ENCODE measurements around the gene KCNJ16.

KCNJ16 gene

DNA sequence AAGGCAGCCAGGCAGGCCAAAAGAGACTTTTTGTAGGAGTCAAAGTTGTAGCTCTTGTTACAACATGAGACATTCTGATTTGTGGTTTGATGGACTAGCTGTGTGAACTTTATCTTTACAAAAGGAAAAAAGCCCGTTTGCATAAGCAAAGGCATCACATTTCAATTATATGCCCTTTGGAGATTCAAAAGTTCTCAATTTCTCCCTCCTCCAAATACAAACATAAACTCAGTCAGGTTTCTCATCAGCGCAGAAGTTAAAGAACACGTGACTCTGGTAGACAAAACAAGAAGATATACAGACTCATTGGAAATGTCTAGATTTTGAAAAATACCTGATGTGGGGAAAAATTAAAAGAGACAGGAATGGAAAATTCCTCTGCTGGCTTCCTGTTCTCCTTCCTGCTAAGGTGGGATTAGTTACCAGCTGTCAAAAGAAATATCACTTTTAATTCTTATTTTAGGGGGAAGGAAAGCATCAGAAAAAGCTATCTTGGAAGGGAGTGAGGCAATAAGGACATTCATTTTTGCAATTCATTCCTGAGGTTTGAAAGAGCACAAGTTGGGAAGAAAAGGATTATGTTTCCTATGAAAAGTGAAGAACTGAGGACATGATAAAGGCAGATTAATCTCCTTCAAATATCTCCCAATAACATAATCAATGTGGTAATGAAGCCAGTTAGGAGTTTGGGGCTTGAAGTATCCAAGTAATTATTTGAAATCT is 4.6 kb upstream of the KCNJ16 start:
- FAIRE-seq = no peak

DNA sequence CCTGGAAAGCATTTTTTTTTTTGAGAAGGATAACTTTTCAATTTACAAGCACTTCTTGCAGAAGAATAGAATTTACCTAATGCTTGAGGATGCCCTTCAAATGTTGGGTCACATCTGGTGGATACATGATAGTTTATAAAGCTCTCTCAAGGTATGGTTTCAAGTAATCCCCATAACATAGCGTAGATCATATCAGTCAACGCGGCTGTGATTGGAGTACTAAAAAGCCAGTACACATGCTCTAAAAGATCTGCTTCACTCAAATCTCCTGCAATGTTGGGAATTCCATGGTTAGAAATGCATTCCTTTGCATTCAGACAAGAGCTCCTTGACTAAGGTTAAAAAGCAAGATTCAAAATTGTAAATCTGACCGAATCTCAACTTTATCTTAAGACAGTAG is 3.9 kb upstream of the KCNJ16 start:
- no peak for FAIRE-seq

DNA sequence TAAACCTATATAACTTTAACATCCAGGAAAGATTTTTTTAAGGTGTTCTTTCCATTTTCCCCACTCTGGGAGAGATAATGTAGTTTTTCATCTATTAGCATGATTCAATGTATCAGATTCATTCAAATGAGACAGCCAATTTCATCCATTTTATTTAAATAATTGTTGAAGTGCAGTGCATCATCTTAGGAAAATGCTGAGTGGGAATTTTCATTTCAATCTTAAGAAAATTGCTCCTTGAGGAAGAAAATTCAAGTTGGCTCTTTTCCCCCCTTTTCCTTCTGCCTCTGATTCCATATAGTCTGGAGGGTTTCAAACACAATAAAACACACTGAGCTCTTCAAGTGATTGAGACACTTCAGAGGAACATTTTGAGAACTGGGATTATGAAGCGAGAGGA is 3.4 kb upstream of the KCNJ16 start:
- FAIRE-seq = no peak

DNA sequence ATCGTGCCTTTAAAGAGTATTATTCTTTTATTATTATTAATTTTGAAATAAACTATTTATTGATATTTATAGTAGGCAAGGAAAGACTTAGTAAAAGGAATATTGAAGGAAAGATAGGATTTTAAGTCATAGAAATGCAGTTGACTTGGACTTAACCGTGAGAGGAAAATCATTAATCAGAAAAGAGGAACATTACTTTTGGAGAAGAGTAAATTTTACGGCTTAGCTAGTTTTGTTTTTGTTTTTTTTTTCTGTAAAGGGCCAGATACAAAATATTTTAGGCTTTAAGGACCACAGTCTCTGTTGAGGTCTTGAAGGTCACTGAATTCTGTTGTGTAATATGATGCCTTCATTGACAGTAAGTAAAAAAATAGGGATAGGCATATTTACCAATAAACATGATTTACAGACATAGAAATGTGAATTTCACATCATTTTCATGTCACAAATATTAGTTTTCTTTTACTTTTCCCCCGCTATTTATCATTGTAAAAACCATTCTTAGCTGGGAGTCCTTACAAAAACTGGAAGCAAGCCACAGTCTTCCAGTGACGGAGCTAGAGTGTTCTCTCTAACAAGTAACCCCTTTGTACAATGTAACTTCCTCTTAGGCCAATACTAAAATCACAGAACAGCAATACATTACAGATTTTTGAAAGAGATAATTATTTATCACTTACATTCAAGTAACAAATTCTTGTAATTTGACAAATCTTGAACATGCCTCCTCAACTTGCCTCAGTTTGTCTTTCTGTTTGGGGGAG is 2.3 kb upstream of the KCNJ16 start:
- no peak for FAIRE-seq

DNA sequence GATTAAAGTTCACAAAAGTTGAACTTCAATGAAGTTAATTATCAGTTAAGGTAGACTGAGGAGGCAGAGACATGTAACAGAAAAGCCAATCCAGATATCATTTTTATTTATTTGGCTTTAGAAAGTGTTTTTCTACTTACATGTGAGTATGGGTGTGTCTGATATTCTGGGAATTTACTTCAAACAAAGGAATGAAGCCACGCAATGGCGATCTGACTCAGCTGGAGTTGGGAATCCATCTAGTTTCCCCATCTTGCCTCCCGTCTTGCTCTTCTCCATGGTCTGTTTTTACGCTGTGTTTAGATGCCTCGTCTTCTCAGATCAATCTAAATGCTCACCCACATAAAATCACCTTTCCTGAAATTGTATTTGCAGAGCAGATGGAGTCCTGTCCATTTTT is 1.7 kb upstream of the KCNJ16 start:
- no peak for FAIRE-seq

DNA sequence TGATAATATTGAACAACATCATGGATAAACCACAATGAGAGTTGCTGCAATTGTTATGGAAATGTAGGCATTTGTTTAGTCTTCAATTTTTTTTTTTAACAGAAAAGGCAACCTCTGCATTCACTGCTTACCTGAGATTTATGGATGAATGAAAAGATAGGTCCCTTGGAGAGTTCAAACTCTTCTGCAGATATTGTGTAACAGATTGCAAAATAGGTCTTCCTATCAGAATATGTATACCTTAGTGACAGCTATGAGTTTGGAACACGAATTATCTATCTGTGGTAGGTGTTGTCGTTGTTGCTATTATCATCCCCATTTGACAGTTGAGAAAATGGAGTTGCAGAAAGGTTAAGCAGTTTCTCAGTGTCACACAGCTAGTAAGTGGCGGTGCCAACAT is 1.2 kb upstream of the KCNJ16 start:
- no peak for FAIRE-seq

DNA sequence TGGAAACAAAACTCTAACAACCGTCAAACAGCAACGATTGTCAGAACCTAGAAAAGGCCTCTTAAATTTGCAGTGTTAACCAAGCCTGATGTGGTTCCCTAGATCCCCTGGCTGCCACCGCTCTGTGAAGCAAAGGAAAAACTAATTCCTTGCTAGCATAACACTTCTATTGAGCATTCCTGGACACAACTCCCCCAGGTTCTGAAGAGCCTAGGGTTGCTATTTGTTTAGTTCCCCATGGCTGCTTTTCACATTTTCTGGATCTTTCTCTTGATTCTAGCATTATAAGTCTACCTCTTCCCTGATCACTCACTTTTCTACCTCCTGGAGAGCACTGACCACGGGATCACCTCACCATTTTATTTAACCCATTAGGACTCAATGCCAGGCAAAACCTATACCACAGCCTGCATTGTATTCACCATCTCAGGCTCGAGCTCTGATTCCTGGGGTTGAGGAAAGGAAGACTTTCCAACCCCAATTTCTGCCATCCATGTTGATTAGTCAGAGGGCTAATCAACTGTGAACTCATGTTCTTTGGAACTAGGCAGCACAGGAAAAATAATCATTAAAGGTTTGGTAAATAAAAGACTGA is 692 bp upstream of the KCNJ16 start:
- FAIRE-seq = no peak

DNA sequence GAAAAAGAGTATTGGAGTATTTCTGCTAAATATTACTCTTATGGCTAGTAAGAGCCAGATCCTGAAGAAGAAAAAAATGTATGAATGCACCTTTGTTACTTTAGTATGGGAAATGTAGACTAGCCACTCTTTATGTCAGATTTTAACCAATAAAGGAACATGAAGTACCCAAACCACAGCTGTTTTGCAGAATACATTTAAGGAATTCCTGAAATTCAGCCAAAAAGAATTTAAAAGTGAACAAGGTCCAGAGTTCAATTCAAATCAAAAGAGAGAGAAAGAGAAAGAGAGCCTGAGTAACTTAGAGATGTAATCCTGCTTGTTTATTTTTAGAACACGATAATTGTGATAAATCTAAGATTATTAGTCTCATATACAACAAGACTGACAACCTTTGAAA is 1.2 kb downstream of the KCNJ16 start:
- FAIRE-seq = no peak

DNA sequence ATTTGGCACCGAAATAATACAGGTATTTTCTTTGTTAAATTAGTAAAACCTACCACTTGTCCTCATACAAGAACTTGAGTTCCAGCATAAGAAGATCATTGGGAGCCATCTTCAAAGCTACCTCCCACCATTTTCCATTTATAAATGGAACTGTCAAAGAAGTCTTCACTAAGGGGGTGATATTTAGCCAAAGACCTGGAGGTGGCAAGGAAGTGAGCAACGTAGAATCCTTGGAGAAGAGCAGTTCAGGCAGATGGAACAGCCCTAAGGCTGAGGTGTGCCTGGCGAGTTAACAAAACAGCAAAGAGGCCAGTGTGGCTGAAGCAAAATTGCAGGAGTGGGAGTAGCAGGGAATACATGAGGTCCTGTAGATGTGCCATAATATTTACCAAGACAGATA is 1.8 kb downstream of the KCNJ16 start:
- FAIRE-seq = no peak

DNA sequence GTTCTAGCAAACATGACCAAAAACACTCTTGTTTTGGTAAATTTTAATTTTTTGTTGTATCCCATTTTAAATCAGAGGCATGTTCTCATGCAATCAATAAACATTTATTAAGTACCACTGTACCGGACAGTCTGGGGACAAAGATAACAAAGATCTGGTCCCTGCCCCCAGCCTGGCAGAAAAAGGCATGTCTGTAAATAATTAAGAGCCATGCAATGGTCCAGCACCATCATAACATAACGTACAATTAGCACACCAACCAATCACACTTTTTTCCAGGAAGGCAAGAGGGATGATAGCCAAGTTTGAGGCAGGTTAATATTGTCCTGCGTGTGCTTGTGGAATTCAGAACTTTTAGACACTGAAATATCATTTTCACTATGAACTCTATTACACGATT is 3.5 kb downstream of the KCNJ16 start:
- FAIRE-seq = no peak

DNA sequence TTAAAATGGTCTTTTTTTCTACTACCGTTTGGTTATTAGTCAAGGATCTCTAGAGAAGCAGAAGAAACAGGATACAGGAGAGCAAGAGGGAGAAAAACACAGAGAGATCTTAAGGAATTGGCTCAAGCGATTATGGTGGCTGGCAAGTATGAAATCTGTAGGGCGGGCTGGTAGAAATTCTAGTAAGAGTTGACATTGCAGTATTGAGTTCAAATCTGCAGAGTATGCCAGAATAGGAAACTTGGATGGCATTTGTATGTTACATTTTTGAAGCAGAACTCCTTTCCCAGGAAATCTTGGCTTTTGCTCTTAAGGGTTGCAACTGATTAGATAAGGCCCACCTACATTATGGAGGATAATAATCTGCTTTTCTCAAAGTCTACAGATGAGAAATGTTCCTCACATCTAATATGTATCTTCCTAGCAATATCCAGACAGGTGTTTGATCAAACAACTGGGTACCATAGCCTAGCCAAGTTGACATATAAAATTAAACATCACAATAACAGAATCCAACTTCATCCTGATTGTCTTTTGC is 4.0 kb downstream of the KCNJ16 start:
- FAIRE-seq = no peak

DNA sequence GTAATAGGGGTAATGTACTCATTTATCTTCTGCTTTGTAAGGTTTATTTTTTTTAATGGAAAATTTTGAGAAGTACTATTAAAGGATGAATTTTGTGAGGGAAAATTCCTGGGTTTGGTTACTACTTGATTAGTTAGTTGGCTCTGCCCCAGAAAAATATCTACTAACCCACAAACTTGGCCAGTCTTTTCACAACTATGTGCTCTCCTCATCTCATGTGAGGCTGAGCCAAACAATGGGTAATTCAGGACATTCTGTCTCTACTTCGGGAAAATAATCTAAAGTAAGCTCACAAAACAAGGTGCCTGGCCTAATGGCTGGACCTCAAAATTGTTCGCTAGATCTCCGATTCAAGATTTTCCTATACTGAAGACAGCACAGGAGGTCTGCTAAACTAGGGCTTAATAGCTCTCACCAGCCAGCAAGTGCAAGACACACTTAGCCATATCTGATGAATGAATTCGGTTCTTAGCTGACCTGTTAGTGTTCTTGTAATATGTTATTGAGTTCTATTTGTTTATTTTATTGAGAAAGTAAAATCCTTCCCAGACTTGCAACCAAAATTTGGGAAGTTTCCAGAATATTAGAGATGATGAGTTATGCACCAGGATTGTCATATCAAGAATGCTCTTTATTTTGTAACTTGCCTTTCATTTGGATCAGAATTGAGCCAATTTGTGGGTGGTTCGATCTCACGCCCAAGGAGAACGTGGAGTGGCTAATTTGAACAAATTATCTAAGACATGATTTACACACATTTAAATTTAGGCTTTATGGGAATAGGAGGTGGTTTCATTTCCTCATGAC is 5.7 kb downstream of the KCNJ16 start:
- FAIRE-seq = no peak

DNA sequence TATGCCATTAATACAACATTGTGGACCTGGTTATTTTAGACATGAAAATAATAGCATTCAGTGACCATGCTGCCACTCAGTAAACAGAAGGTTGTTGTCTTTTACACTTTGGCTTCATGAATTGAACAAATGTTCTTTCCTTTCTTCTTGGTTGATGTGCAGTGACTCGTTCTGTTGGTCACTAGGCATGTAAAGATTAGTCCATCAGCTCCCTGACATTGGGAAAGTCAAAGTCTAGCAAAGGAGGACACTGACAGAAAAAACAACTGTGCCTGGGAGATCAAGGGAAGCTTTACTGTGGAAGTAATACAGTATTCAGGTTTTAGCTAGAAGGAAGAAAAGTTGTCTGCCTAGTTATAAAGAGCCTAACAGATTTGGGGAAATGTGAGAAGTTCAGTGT is 6.9 kb downstream of the KCNJ16 start:
- FAIRE-seq = no peak

DNA sequence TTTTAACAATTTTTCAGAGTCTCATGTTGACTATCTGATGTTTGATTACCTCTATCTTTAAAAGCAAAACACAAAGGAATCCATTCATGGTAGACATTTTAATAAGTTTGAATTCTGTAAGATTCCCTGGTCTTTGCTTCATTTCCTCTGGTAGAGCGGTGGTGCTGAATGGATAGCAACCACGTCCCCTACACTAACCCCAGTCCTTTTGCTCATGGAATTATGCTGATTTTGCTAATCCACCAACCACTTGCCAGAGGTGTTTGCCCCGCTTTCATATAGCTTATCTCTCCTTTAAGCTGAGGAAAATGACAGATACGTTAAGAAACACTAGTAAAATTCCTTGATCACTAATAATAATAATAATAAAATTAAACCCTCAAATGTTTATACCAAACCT is 9.5 kb downstream of the KCNJ16 start:
- no peak for FAIRE-seq

DNA sequence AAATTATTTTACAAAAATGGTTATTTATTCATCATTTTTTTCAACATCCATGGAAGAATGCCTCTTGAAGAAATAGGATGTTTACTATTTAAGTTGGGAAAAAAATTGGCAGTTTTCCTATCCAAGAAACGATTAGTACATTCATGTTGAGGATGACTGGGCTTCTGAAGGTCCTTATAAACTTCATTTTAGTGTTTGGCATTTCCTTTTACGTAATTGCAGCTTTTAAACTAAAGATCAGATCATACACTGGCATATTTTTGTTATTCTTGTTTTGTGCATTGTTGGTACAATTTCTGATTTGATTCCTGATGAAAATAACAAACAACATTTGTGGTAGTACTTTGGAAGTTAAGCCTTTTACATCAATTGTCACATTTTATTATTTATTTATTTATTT is 11.5 kb downstream of the KCNJ16 start:
- FAIRE-seq = no peak

DNA sequence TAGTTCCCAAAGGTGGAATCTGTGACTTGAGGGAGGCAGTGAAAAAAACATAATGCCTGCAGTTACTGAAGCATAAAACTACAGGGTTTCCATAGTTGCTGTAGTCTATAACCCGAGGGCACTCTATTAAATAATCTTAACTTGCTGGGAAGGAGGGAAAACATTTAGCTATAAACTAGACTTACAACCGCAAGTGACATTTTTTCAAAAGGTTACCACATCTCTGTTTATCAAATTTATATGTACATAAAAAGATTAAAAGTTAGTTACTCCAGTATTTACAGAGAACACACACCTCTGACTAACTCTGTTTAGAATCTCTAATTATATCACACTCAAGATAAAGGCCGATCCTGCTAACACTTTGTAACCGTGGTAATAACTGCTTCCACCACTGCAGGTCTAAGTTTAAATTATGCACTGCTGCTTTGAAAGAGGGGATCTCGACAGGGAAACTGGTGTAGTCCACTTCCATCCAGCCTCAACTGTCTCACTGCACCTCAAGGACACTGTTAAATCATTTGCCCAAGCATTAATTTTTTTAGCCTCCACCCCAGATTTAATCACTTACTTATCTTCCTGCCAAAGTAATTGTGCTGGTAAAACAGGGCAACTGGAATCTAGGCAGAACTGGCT is 14.6 kb downstream of the KCNJ16 start:
- no peak for FAIRE-seq

DNA sequence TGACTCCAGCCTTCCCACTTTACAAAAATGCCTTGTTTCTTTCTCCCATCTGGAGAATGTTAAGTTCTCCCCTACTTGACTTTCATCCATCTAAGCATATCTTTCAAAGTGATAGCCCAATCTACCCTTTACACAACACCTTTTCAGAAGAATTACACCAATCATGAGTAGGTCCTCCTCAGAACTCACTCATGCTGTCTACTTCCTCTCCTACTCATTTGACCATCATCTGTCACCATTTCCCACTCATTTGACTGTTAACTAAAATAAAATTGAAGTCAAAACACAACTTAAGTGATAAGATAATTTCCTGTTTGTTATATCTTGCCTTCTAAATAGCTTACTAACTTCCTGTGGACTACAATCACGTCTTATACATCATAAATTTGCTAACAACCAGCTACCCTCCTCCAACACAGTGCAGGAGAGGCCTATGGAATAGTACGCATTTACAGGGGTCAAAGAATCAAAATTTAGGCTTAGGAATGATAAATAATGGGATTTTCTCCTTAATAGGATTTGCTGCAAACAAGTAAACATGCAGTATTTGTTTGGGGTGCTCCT is 16.1 kb downstream of the KCNJ16 start:
- no peak for FAIRE-seq

DNA sequence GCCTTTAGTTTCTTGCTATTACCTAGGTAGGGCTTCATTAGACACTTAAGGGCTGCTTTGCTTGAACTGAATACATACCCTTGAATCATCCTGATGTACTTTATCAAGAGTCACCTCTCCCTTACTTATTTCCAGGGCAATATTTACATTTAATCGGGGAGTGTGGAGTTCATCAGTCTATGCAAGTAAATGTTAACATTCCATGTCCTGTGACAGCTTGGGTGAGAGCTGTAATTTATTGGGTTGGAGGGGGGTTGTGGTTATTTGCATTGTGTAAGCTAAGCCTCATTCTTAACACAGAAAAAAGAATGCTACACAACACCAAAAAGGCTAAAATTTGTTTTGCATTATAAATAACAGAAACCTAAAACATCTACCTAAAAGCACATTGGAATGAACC is 16.7 kb downstream of the KCNJ16 start:
- no peak for FAIRE-seq

DNA sequence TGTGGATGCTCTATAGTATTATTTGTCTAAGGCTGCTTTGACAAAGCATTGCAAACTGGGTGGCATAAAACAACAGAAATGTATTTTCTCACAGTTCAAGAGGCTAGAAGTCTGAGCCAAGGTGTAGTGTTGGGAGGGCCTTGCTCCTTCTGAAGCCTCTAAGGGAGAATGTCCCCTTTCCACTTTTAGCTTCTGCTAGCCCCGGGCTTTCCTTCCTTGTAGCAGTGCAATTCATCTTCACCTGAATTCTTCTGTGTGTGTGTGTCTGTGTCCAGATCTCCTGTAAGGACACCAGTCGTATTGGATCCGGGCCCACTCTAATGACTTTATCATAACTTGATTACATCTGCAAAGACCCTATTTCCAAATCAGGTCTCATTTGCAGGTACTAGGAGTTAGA is 18.1 kb downstream of the KCNJ16 start:
- no peak for FAIRE-seq

DNA sequence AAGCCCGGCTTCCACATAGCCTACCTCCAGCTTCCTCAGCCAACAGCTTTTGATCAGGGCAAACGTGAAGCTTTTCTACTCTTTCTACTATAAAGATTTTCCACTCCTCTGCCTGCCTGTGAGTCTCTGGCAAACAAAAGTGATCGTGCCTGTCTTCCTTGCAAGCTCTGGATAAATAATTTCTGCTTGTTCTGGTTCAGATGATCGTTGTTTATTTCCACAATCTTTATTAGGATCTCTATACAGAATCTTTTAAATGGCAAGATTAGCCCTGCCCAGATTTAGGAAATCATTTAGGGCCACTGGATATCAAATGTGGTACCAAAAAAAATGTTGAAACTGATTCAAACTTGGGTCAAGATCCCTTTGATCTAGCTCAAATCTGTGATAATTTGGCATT is 20.4 kb downstream of the KCNJ16 start:
- FAIRE-seq = no peak

DNA sequence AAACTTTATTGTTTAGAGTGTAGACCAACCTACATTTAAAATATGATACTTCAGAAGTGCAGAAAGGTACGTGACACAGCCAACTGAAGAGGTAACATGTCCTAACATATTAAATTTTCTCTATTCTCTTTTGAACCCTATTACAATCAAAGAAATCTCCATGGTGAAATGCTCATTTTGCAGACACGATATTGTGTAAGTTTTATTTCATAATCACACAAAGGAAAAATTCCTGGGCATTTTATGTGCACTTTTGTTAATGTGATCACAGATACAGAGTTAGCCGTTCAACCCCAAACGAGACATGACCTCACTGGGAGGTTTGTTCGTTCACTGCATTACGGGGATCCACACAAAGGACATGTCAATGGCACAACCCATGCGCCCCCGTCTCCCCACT is 21.8 kb downstream of the KCNJ16 start:
- FAIRE-seq = no peak

DNA sequence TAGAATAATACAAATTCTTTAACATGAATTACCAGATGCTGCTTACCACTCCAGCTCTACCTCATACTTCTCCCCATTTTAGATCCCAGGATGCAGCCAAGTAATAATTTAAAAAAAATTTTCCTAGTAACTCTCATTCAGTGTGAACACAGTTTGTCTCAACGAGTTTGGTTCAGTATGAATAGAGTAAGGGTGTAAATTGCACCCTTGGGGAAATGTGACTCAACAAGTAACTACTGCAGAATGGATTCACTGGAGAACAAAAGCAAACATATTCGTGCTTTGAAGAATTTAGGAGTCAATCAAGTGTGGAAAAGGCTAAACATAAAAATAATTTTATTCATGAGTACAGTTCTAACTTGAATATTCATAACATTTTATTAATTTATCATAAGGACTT is 23.0 kb downstream of the KCNJ16 start:
- FAIRE-seq = no peak
